ENCODE data around the gene EDEM1. TPM values are rescaled to one million over a fixed set of nuclear protein-coding genes. Genes with fewer than 3 reads are reported as not detected.

The EDEM1 gene
- total RNA-seq, 6 donors from 2014 or later, result 84.5 to 307 (median 146) TPM

DNA sequence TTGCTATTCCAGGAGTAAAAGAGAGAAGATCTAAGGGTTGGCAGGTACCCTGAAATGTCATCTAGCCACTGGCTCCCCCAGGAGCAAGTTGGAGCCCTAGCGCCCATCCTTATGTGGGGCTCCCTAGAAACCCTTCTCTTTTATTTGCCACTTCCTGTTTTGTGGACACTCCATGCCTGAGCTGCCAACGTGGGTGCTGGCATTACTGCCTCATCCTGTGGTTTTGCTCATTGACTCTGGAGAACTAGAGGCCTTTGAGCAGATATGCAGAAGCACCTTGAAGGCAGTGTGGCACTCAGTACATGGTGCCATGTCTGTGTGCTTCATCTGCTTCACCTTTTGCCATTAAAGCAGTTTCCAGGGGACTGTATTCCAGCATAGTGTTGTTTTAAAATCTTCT, 8.1 kb downstream of the EDEM1 start:
- no peaks in the 10 kb centered on the region for H3K27me3 ChIP-seq
- 38 to 55% methylated on average over 2 of the region's 2 CpGs for WGBS, 2 donors
- DNase-seq (peak in 1 of 2 donors; percentile 72), ATAC-seq (ENCODE audit: low FRiP score in 2 of 2) (peak; percentile 76 to 78)
- no peak overlapping the region for H3K4me3 ChIP-seq
- H3K9me3 ChIP-seq, result no peaks in the 10 kb centered on the region
- H3K36me3 ChIP-seq, result peaks cover 4 to 21% (median 13%) of the 10 kb centered on the region in 4 donors
- H3K4me1 ChIP-seq, result peaks cover 66 to 77% (median 73%) of the 10 kb centered on the region in 4 donors
- H3K27ac ChIP-seq, result peak overlapping the region; percentile 36 to 77 (median 61)
- TF ChIP-seq, protein P1, sequence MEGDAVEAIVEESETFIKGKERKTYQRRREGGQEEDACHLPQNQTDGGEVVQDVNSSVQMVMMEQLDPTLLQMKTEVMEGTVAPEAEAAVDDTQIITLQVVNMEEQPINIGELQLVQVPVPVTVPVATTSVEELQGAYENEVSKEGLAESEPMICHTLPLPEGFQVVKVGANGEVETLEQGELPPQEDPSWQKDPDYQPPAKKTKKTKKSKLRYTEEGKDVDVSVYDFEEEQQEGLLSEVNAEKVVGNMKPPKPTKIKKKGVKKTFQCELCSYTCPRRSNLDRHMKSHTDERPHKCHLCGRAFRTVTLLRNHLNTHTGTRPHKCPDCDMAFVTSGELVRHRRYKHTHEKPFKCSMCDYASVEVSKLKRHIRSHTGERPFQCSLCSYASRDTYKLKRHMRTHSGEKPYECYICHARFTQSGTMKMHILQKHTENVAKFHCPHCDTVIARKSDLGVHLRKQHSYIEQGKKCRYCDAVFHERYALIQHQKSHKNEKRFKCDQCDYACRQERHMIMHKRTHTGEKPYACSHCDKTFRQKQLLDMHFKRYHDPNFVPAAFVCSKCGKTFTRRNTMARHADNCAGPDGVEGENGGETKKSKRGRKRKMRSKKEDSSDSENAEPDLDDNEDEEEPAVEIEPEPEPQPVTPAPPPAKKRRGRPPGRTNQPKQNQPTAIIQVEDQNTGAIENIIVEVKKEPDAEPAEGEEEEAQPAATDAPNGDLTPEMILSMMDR (IDR thresholded peaks at IDR 0.05), result no peak
- TF ChIP-seq POLR2A (IDR thresholded peaks at IDR 0.05) (no peak), POLR2AphosphoS5 (IDR thresholded peaks at IDR 0.05) (no peak), EP300 (IDR thresholded peaks at IDR 0.05) (no peak)

DNA sequence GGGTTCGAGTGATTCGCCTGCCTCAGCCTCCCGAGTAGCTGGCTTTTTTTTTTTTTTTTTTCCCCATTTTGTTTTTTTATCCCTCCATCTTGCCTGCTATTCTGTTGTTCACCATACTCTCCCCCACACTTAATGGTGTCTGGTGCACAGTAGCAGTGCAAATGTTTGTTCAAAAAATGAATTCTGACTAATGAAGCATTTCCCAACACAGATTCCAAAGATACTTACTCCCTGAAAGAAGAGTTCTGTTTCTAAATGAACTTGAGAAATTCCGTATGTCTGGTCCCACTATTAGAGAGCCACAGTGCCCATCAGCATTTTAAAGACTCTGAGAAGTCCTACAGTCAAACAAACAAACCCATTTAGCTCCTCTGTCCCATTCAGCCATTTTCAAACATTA, 9.5 kb downstream of the EDEM1 start:
- H3K27me3 ChIP-seq, result no peaks in the 10 kb centered on the region
- H3K4me3 ChIP-seq, result no peak overlapping the region
- DNase-seq (no peak), ATAC-seq (ENCODE audit: low FRiP score in 2 of 2) (no peak)
- 85 to 88% methylated on average over 4 of the region's 4 CpGs for WGBS, 2 donors
- H3K4me1 ChIP-seq, result peaks cover 54 to 64% (median 59%) of the 10 kb centered on the region in 4 donors
- peaks cover 9 to 35% (median 19%) of the 10 kb centered on the region in 4 donors for H3K36me3 ChIP-seq
- H3K27ac ChIP-seq, result peak overlapping the region; percentile 8 to 77 (median 64)
- H3K9me3 ChIP-seq, result no peaks in the 10 kb centered on the region
- TF ChIP-seq, protein P1 (IDR thresholded peaks at IDR 0.05), result no peak
- TF ChIP-seq EP300 (IDR thresholded peaks at IDR 0.05), result no peak
- no peak for TF ChIP-seq POLR2A (IDR thresholded peaks at IDR 0.05)
- no peak for TF ChIP-seq POLR2AphosphoS5 (IDR thresholded peaks at IDR 0.05)

DNA sequence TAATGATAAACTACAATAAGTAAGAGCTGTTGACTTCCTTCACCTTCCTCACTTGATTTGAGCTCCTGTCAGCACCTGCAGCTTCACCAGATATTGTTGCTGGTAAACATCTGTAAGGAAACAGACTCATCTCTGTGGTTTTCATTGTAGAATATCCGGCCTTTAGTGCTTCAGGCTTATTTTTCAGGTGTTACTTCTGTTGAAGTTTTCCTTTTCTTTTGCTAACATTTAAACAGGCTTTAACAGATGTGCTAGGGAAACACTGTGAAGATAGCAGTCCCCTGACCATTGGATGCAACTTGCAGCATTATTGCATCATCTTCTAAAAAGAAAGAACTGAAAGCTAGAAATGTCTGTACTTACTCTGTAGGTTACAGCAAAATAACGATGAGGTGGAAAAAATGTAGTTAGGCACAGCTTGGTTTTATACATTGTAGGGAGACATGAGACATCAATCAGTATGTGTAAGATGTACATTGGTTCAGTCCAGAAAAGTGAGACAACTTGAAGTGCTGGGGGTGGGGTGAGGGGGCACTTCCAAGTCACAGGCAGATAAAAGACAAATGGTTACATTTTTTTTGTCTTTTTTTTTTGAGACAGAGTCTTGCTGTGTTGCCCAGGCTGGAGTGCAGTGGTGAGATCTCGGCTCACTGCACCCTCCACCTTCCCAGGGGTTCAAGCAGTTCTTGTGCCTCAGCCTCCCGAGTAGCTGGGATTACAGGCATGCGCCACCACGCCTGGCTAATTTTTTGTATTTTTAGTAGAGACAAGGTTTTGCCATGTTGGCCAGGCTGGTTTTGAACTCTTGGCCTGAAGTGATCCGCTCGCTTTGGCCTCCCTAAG, 10.2 kb downstream of the EDEM1 start:
- Histone ChIP-seq H3K4me3 (no peak overlapping the region), H3K4me1 (peaks cover 47 to 57% (median 53%) of the 10 kb centered on the region in 4 donors), H3K36me3 (peaks cover 16 to 42% (median 26%) of the 10 kb centered on the region in 4 donors), H3K27me3 (no peaks in the 10 kb centered on the region), H3K9me3 (no peaks in the 10 kb centered on the region), H3K27ac (peak overlapping the region; percentile 15 to 77 (median 64))
- DNase-seq (no peak), ATAC-seq (ENCODE audit: low FRiP score in 2 of 2) (peak in 1 of 2 donors; percentile 72)
- 80 to 86% methylated on average over 8 of the region's 8 CpGs for WGBS, 2 donors
- TF ChIP-seq, protein P1 (IDR thresholded peaks at IDR 0.05), result no peak
- no peak for TF ChIP-seq POLR2AphosphoS5 (IDR thresholded peaks at IDR 0.05)
- peak in 1 of 4 donors; percentile 10 for TF ChIP-seq POLR2A (IDR thresholded peaks at IDR 0.05)
- TF ChIP-seq EP300 (IDR thresholded peaks at IDR 0.05), result no peak

DNA sequence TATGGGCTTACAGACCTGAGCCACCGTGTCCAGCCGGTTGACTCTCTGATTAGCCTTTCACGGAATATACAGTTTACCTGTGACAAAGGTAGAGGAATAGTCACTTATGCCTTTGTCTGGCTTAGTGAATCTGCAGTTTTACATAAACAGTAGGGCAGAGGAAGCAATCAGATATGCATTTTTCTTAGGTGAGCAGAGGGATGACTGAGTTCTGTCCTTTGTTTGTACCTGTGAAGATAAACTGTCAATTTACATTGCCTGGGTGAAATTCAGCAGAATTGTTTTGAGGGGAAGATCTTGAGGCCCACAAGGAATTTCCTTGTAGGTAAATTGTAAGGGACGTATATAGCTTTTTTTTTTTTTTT, 10.8 kb downstream of the EDEM1 start:
- DNase-seq (no peak), ATAC-seq (ENCODE audit: low FRiP score in 2 of 2) (no peak)
- Histone ChIP-seq H3K27ac (peak overlapping the region; percentile 15 to 77 (median 64)), H3K27me3 (no peaks in the 10 kb centered on the region), H3K4me1 (peaks cover 42 to 51% (median 47%) of the 10 kb centered on the region in 4 donors), H3K9me3 (no peaks in the 10 kb centered on the region), H3K36me3 (peaks cover 21 to 48% (median 31%) of the 10 kb centered on the region in 4 donors), H3K4me3 (no peak overlapping the region)
- TF ChIP-seq, protein P1 (IDR thresholded peaks at IDR 0.05), result no peak
- TF ChIP-seq EP300 (IDR thresholded peaks at IDR 0.05) (no peak), POLR2A (IDR thresholded peaks at IDR 0.05) (no peak)
- 91 to 96% methylated on average over 4 of the region's 4 CpGs for WGBS, 2 donors
